H1 (cell line): Measurements from ENCODE around the gene DNAH1. TPM values are rescaled to one million over a fixed set of nuclear protein-coding genes. Genes with fewer than 3 reads are reported as not detected.

ENCODE experiments used
- EP300 ChIP-seq, 2 experiments: IDR thresholded peaks; 1 replicate in 1 of 2; 2 replicates in 1 of 2; pipeline ENCODE4 v1.6.1; 2011 to 2012; ENCODE audit warnings: low read depth in 2 of 2, low read length in 2 of 2, mild to moderate bottlenecking in 2 of 2, borderline replicate concordance in 1 of 2, inconsistent platforms in 1 of 2, moderate library complexity in 1 of 2
- SAP30 ChIP-seq: fragments of 300-600 bp; sonication (generic); IDR thresholded peaks from 2 replicates; pipeline ENCODE4 v1.7.1; 2012; ENCODE audit warnings: low read length, moderate library complexity, mild to moderate bottlenecking, inconsistent platforms; ENCODE audit not compliant: insufficient read depth, insufficient replicate concordance
- polyA plus RNA-seq, 7 experiments: library from polyadenylated mRNA; depleted of rRNA in 3 of 7; stranded (reverse) in 5 of 7; unstranded in 2 of 7; fragments of >200 nt in 5 of 7; fragments of 200-250 nt in 2 of 7; gene quantifications; 1 replicate in 5 of 7; 2 replicates in 1 of 7; 4 replicates in 1 of 7; pipeline versions ENCODE4 v1.2.1 to v1.2.3, GENCODE V29; 2011 to 2013; ENCODE audit warnings: missing spikeins in 2 of 7, mixed read lengths in 2 of 7
- total RNA-seq: library from RNA; stranded (reverse); fragmentation: NEBNext Ultra II Directional; extraction: Animal tissue kit (Norgen Biotek cat#: 25700); gene quantifications from 2 replicates; pipeline ENCODE4 v1.2.1, GENCODE V29; 2021

The DNAH1 gene
- total and polyA plus RNA-seq, 2 of the 8 experiments (the other 6 are each of a cell fraction or from before 2014, with no cell fraction given), result 1.0 to 1.5 TPM

DNA sequence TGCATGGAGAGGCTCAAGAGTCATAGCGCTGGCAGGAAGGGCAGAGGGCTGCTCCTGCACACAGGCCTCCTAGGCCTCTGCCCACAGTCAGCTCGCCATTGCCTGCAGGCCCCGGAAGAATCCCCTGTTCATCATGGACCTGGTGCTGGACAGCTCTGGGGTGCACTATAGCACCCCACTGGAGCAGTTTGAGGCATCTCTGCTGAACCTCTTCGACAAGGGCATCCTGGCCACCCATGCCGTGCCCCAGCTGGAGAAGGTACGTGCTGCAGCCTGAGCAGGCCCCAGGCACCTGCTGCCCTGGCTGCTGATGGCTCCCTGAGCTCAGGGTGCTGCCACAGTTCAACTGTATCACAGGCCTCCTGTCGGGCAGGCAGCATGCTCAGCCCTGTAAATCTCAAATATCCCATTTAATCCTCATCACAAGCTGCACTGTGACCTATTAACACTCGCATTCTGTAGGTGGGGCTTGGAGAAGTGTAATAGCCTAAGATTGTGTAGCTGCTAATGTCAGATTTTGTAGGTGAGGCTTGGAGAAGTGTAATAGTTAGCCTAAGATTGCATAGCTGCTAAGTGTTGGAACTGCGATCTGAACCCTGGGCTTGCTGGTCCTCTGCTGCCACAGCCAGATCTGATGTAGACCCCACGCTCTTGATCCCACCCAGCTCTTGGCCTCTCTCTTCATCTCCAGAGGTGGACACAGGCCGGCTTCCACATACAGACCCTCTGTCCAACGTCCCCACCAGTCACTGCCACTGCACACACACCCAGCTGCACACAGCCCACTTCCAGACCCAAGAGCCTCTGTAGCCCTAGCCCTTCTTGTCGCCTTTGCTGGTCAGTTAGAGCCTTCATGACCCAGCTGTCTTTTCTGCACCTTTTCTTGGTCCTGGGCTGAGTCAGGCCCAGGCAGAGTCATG is 31.9 kb downstream of the DNAH1 start (continued):
- no peak for TF ChIP-seq SAP30
- no peak for TF ChIP-seq EP300 (IDR thresholded peaks at IDR 0.05; ENCODE audit: borderline replicate concordance in 1 of 2, low read depth in 2 of 2, low read length in 2 of 2)
